Measurements from ENCODE around the gene VMP1.
"Not testable (repeated sequence)": the region's sequence is repeated elsewhere in the genome, so short reads cannot be mapped to it uniquely, and the experiment has no call there.

Gene VMP1

GRCh38 chr17:59783221-59784047 is 76.0 kb downstream of the VMP1 start:
- no peak for DNase-seq

DNA sequence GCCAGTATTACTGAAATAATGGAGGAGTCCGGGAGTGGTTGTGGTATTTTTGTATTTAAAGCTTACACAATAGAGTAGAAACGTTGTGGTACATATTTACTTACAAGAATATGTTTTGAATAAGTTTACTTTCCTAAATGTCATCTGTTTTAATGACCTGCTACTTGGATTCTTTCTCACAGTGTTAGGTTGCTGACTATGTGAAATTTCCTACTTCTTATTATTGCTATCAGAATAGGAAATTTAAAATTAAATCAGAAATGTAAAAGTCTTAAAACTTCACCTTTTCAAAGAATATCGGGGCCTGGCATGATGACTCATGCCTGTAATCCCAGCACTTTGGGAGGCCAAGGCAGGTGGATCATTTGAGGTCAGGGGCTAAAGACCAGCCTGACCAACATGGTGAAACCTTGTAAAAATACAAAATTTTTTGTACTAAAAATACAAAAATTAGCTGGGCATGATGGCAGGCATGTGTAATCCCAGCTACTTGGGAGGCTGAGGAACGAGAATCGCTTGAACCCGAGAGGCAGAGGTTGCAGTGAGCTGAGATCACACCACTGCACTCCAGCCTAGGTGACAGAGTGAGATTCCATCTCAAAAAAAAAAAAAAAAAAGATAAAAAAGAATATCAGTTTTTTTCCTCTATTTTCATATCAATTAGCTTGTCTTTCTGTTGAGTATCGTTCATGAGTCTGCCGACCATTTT is 77.8 kb downstream of the VMP1 start:
- DNase-seq = no peak

GRCh38 chr17:59786213-59786535 is 78.7 kb downstream of the VMP1 start:
- DNase-seq = no peak

GRCh38 chr17:59786536-59787319 is 79.3 kb downstream of the VMP1 start:
- DNase-seq = peak; percentile 85

DNA sequence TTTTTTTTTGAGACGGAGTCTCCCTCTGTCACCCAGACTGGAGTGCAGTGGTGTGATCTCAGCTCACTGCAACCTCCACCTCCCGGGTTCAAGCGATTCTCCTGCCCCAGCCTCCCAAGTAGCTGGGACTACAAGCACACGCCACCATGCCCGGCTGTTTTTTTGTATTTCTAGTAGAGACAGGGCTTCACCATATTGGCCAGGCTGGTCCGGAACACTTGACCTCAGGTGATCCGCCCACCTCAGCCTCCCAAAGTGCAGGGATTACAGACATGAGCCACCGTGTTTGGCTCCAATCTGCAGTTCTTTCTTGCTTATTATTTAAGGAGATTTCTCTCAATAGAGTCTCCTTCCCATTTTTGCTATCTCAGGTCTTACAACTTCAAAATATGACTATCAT is 82.4 kb downstream of the VMP1 start:
- DNase-seq = not testable (repeated sequence)

DNA sequence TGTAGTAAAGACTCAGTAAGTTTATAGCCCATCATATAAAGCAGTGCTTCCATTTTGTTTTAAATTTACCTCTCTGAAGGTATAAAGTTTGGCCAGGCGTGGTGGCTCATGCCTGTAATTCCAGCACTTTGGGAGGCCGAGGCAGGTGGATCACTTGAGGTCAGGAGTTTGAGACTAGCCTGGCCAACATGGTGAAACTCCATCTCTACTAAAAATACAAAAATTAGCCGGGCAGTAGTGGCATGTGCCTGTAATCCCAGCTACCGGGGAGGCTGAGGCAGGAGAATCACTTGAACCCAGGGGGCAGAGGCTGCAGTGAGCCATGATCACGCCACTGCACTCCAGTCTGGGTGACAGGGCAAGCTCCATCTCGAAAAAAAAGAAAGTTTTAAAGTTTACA is 83.0 kb downstream of the VMP1 start:
- not testable (repeated sequence) for DNase-seq

GRCh38 chr17:59790910-59791309 is 83.5 kb downstream of the VMP1 start:
- DNase-seq = no peak

DNA sequence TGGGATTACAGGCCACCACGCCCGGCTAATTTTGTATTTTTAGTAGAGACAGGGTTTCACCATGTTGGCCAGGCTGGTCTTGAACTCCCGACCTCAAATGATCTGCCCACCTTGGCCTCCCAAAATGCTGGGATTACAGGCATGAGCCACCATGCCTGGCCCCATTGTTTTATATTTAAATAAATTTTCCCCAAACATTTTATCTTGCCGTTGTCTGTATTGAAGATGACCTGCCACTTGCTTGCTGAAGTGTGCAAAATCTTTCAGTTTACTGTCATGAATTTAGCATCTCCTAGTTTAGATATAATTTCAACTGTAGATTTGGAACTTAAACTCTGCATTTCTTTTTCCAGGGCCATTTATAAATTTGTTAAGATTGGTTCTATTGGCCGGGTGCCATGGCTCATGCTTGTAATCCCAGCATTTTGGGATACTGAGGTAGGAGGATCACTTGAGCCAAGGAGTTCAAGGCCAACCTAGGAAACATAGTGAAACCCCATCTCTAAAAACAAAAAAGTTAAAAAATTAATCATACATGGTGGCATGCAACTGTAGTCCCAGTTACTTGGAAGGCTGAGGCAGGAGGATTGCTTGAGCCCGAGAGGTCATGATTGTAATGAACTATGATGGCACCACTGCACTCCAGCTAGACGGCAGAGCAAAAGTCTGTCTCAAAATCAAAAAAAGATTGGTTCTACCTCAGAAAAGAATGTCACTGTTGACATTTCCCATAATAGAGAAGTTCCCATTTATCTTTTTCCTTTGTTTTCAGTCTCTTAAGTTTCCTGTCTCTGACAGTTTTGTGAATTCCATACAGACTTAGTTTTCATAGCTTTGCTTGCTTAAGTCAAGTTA is 84.4 kb downstream of the VMP1 start:
- DNase-seq = no peak

DNA sequence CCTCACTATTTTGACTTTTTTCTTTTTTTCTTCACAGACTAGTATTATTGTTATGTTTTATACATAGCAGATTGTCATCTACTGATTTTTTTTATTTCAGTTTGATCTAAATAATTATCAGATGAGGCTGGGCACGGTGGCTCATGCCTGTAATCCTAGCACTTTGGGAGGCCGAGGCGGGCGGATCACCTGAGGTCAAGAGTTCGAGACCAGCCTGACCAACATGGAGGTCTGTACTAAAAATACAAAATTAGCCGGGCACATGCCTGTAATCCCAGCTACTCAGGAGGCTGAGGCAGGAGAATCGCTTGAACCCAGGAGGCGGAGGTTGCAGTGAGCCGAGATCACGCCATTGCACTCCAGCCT is 85.0 kb downstream of the VMP1 start:
- not testable (repeated sequence) for DNase-seq

DNA sequence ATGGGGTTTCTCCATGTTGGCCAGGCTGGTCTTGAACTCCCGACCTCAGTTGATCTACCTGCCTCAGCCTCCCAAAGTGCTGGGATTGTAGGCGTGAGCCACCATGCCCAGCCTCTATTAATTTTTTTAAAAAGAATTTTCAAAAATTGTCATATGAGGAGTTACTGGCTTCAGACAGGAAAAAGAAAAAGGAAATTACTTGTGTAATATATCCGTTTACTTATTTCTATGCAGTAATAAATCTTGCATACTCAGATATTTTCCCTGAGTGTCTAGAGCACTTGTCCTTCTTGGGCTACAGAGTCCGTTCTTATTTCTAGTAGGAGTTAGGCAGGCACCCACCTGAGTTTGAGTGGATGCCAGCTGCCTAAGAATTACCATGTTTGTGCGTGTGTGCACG is 85.8 kb downstream of the VMP1 start:
- no peak for DNase-seq

DNA sequence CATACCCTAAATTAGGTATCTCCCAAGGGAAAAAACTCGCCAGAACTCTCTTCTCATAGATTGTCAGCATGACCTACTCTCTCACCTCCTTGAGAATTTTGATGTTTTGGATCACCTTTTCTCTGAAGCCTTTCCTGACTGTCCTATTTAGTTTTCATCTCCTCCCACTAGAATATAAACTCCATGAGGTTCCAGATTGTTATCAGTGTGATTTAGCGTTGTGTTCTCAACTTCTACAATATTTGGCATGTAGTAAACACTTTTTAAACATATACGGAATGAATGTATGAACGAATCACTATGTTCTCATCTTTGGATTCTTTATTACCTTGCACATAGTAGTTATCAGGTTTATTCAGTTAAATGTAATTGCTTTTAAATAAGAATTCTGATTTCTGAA is 88.7 kb downstream of the VMP1 start:
- DNase-seq = no peak

GRCh38 chr17:59796785-59797205 is 89.3 kb downstream of the VMP1 start:
- DNase-seq = no peak

GRCh38 chr17:59798111-59798510 is 90.7 kb downstream of the VMP1 start:
- DNase-seq = no peak

GRCh38 chr17:59800530-59800942 is 93.1 kb downstream of the VMP1 start:
- DNase-seq = no peak

- no peak for DNase-seq
Measured at GRCh38 chr17:59802160-59802559, 94.7 kb downstream of the VMP1 start.

GRCh38 chr17:59804901-59805465 is 97.5 kb downstream of the VMP1 start:
- no peak for DNase-seq

- not testable (repeated sequence) for DNase-seq
Measured at GRCh38 chr17:59806322-59806721, 98.9 kb downstream of the VMP1 start.

DNA sequence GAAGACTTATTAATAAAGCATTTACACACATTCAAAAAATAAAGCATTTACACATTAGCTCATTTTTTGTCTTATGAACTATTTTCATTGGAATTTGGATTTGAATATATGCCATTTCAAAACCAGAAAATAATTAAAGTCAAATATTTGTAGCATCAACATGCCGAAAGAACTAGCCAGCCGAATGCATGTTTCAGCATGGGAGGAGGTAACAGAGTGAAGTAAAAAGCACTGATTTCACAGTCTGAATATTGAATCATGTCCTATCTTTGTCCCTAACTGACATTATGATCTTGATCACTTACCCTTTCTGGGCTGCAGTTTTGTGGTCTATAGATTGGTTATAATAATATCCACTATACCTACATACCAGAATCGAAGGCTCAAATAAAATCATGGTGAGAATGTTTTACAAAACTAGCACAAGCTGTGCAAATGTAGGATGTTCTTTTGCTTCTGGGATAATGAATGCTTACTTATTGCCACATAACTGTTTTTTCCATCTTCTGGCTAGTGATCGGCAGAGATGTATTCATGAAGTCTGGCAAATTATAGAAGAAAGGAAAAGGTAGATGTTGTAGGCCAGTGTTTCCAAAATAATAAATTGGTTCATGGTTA is 100.5 kb downstream of the VMP1 start:
- DNase-seq = no peak

- DNase-seq = no peak
Measured at GRCh38 chr17:59810894-59811153, 103.4 kb downstream of the VMP1 start.

DNA sequence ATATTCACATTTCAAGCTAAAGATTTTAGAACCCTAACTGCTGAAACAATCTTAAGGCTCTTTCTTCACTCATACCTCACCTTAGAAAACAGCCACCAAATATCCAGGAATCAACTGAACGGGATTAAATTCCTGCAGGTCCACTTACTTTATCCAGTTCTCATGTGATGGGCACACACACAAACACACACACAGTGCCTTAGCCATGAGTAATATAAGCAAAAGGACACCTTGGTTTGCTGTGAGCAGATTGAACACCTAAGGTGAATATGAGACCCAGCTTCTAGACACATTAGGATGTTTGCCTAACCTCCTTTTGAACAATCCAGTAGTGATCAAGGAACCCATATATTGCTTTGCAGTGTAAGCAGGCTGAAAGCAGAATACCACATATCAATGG is 103.8 kb downstream of the VMP1 start:
- no peak for DNase-seq

- no peak for DNase-seq
Measured at GRCh38 chr17:59812139-59812538, 104.7 kb downstream of the VMP1 start.

- no peak for DNase-seq
Measured at GRCh38 chr17:59814276-59814675, 106.8 kb downstream of the VMP1 start.

All from left hindlimb (tissue), 1 donor.